ENCODE data around the gene HCN1. TPM values are rescaled to one million over a fixed set of nuclear protein-coding genes. Genes with fewer than 3 reads are reported as not detected.
A peak's percentile ranks its signal among the peaks of the same experiment; 100 is the strongest.

The HCN1 gene
- total RNA-seq = 0.12 TPM
- long read RNA-seq = 0 reads

- Histone ChIP-seq H3K4me3 (no peak within 1 kb of the TSS), H3K27me3 (peaks cover 42% of the 10 kb centered on the region), H3K36me3 (no peaks in the 10 kb centered on the region), H3K4me1 (peaks cover 3% of the 10 kb centered on the region), H3K27ac (no peak within 1 kb of the TSS), H3K9me3 (no peaks in the 10 kb centered on the region)
- intact Hi-C loops (cut with DNase I) = no loop called here
- DNase-seq (peak; percentile 91), ATAC-seq (peak; percentile 100)
- TF ChIP-seq, protein P1, sequence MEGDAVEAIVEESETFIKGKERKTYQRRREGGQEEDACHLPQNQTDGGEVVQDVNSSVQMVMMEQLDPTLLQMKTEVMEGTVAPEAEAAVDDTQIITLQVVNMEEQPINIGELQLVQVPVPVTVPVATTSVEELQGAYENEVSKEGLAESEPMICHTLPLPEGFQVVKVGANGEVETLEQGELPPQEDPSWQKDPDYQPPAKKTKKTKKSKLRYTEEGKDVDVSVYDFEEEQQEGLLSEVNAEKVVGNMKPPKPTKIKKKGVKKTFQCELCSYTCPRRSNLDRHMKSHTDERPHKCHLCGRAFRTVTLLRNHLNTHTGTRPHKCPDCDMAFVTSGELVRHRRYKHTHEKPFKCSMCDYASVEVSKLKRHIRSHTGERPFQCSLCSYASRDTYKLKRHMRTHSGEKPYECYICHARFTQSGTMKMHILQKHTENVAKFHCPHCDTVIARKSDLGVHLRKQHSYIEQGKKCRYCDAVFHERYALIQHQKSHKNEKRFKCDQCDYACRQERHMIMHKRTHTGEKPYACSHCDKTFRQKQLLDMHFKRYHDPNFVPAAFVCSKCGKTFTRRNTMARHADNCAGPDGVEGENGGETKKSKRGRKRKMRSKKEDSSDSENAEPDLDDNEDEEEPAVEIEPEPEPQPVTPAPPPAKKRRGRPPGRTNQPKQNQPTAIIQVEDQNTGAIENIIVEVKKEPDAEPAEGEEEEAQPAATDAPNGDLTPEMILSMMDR (IDR thresholded peaks at IDR 0.05) = peak; percentile 64
Observed at GRCh38 chr5:45696206-45696836, at the start of gene HCN1. Gene HCN1, minus strand, starts transcription at chr5:45696380.

DNA sequence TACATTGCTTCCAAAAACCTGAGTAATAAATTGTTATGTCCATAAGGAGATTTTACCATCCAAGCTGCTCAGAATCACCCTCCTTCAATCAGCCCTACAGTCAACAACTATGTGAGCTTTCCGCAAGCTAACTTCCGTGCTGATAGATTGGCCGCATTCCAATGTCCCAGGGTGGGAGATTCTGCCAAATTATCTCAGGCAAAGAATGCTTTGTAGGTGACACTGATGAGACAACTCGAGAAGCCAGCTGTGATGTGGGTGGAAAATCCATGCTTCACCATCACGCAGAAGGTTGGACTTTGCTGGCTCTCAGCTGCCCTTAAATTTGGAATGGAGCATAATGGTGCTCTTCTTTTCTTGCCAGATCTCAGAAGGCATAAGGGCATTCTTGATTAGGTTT is 44.9 kb upstream of the HCN1 start:
- Histone ChIP-seq H3K36me3 (no peaks in the 10 kb centered on the region), H3K4me3 (no peak overlapping the region), H3K27ac (no peak overlapping the region), H3K4me1 (no peaks in the 10 kb centered on the region), H3K9me3 (no peaks in the 10 kb centered on the region), H3K27me3 (no peaks in the 10 kb centered on the region)
- TF ChIP-seq, protein P1 (IDR thresholded peaks at IDR 0.05) = no peak
- no peak for ATAC-seq
- DNase-seq = no peak
- intact Hi-C loops (cut with DNase I) = no loop called here

- no peak overlapping the region for H3K27ac ChIP-seq
- no peaks in the 10 kb centered on the region for H3K36me3 ChIP-seq
- DNase-seq (no peak), ATAC-seq (no peak)
- TF ChIP-seq, protein P1 (IDR thresholded peaks at IDR 0.05) = no peak
- no peak overlapping the region for H3K4me3 ChIP-seq
- no peaks in the 10 kb centered on the region for H3K27me3 ChIP-seq
- no peaks in the 10 kb centered on the region for H3K4me1 ChIP-seq
- no peaks in the 10 kb centered on the region for H3K9me3 ChIP-seq
- intact Hi-C loops (cut with DNase I) = no loop called here
Observed at GRCh38 chr5:45737153-45737552, 41.0 kb upstream of the HCN1 start.

GRCh38 chr5:45725537-45725936 is 29.4 kb upstream of the HCN1 start:
- Histone ChIP-seq H3K27me3 (no peaks in the 10 kb centered on the region), H3K27ac (no peak overlapping the region), H3K36me3 (no peaks in the 10 kb centered on the region), H3K4me1 (no peaks in the 10 kb centered on the region), H3K4me3 (no peak overlapping the region), H3K9me3 (no peaks in the 10 kb centered on the region)
- ATAC-seq = no peak
- no peak for DNase-seq
- TF ChIP-seq, protein P1 (IDR thresholded peaks at IDR 0.05) = no peak
- intact Hi-C loops (cut with DNase I) = no loop called here

DNA sequence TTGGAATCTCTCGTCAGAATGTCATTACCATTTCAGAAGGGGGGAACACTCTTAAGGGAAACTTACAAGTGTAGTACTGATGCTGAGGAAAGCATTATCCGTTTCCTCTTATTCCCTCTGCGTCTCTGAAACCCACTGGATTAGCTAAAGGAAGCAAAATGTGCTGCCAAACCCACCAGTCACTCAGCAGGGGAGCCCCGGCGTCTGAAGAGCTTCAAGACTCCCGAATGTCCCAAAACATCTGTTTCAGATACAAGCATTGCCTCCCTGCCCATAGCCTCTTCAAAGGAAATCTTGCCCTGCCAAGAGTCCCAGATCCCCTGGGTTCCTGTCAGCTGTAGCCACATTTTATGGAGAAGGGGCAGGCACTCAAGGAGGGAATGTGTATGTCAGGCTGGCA is 1.0 kb upstream of the HCN1 start:
- H3K4me1 ChIP-seq = peaks cover 3% of the 10 kb centered on the region
- peaks cover 40% of the 10 kb centered on the region for H3K27me3 ChIP-seq
- no peaks in the 10 kb centered on the region for H3K36me3 ChIP-seq
- DNase-seq (no peak), ATAC-seq (no peak)
- TF ChIP-seq, protein P1 (IDR thresholded peaks at IDR 0.05) = no peak
- no peak overlapping the region for H3K27ac ChIP-seq
- H3K9me3 ChIP-seq = no peaks in the 10 kb centered on the region
- intact Hi-C loops (cut with DNase I) = no loop called here
- no peak overlapping the region for H3K4me3 ChIP-seq

DNA sequence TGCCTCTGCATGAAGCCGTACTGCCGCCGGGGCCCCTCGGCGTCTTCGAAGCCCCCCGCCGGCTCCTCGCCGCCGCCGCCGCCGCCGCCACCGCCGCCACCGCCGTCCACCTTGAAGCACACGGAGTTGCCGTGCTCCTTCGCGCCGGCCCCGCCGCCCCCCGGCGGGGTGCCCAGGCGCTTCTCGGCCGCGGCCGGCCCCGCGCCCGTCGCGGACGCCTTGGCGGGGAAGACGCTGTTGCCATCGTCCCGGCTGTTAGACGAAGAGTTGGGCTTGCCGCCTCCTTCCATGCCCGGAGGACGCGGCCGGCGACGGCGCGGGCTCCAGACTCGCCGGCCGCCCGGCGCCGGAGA is 400 bp downstream of the HCN1 start:
- intact Hi-C loops (cut with DNase I) = no loop called here
- ATAC-seq (no peak), DNase-seq (no peak)
- H3K9me3 ChIP-seq = no peaks in the 10 kb centered on the region
- no peak overlapping the region for H3K27ac ChIP-seq
- H3K36me3 ChIP-seq = no peaks in the 10 kb centered on the region
- TF ChIP-seq, protein P1 (IDR thresholded peaks at IDR 0.05) = no peak
- H3K4me3 ChIP-seq = no peak overlapping the region
- H3K27me3 ChIP-seq = peaks cover 42% of the 10 kb centered on the region
- H3K4me1 ChIP-seq = peaks cover 3% of the 10 kb centered on the region
